Stimulated activated CD8-positive, alpha-beta memory T cell treated with anti-CD3 and anti-CD28 coated beads, Interleukin-15, amount 100 ng/mL, for 24 hours (primary cell): Measurements from ENCODE around the gene MS4A6E.

Source experiments
- DNase-seq: peaks from one replicate; pipeline ENCODE4 v3.0.0-alpha.2; 2020; ENCODE audit warnings: low read depth

Gene MS4A6E

DNA sequence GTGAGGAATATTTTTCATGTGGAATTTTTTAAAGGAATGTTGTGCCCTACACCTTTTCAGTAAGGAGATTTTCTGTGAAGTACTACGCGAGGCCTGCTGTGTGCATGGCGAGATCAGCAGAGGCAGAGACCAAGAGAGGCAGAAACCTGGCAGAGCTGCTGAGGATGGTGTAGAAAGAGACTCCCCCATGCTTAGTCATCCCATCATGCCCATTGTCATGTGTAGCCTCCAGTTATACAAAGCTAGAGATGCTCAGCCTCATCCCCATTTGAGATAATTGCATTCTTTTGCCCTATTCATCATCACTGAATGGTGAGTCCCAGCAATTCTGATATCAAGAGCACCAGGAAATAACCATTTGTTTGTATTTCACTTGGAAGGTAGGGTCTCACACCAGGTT lies 48.3 kb downstream of the MS4A6E start:
- no peak for DNase-seq

GRCh38 chr11:60376601-60377000 lies 49.5 kb downstream of the MS4A6E start:
- no peak for DNase-seq

DNA sequence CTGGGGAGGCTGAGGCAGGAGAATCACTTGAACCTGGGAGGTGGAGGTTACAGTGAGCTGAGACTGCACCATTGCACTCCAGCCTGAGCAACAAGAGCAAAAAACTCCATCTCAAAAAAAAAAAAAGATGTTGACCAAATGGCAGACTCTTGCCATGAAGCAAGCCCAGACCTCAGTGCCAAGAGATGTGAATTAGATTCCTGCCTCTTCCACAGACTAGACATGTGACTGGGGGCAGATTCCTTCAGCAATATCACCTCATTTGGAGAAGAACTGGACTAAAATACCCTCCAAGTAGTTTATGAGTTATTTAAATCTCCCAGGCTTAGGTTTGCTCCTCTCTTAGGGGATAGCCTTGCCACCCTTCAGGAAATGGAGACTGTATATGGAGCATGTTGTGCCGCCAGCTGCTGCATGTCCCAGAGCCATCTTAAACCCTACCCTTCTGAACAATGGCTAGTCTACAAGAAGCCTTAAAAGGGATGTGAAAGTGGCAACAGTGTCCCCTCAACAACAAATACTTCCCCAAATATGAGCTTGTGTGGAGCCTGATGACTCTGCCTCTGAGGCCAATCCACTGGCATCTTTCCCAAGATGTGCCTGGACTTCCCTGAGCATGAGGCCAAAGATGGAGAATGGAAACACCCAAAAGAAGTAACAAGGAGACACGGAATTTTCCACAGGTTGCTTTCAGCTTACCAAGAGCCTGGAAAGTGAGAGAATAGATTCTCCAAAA lies 50.5 kb downstream of the MS4A6E start:
- DNase-seq, result no peak

DNA sequence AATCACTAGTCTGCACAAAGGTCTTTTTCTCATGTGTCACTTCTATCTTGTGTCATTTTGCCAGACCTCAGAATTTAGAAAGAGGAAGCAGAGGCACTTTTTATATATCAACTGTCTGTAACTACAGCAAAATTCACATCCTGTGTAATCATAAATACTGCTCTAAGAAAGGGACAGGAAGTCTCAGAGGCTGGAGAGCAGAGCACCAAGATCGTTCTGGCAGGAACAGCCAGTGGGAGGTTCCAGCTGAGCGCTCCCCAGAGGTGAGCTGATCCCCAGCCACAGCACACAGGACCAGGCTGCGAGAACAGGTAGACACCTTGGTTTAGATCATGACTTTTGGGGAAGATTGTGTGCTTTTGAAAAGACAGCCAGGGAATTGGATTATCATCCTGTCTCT lies 51.3 kb downstream of the MS4A6E start, which contains the start of gene MS4A7:
Gene MS4A7, plus strand, starts transcription at position 179 of the 400 bp plus-strand sequence. CDS start 4,610 bp downstream, outside the sequence.
- no peak for DNase-seq

- DNase-seq, result no peak
Observed at GRCh38 chr11:60389279-60389910, 62.3 kb downstream of the MS4A6E start.

DNA sequence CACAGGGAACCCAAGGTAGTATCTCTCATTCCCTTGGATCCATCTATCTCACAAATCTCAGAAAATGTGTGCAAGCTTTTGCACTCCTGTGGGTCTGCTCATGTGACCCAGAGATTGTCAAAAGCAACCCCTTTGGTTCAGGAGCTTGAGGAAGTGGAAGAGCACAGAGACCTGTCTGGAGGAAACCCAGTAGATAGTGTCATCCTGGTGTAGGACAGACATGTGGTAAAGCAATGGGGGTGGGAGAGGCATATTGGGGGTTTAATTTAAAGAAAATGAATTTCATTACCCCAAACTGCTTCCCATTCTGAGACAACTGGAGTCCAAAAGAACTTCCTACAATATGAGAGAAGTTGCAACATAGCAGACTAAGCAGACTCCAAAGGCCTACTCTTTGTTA lies 63.4 kb downstream of the MS4A6E start:
- no peak for DNase-seq
